ENCODE results near the gene ITGB1BP1. TPM values are rescaled to one million over a fixed set of nuclear protein-coding genes. Genes with fewer than 3 reads are reported as not detected.

The ITGB1BP1 gene
- total and polyA plus RNA-seq, 9 of the 15 experiments (the other 6 are each of a cell fraction or from before 2014, with no cell fraction given): 37.8 to 95.3 (median 50.4) TPM

GRCh38 chr2:9397201-9397600 lies 26.1 kb downstream of the ITGB1BP1 start:
- peaks cover 0 to 15% of the 10 kb centered on the region in 2 experiments; a peak in 2 of 5 replicates for H3K4me1 ChIP-seq (replicated peaks in 1 of 2; ENCODE audit: control insufficient read depth in 2 of 2, insufficient read depth in 2 of 2, low read length in 2 of 2)
- ChIA-PET POLR2A (interaction anchor here (0.6 kb wide), 1 partner anchor 304 kb away, joined by 3 read pairs; no protein-coding TSS in a partner anchor), CTCF (ENCODE audit: low intra/inter-chr PET ratio) (no interaction called here)
- no peaks in the 10 kb centered on the region for H3K79me2 ChIP-seq (ENCODE audit: control insufficient read depth, insufficient read depth, low read length)
- no peak overlapping the region for H3K9ac ChIP-seq (ENCODE audit: insufficient read depth in 1 of 2, low read depth in 2 of 2, low read length in 2 of 2)
- WGBS (ENCODE audit: insufficient coverage, low coverage, missing lambda C conversion rate): 52% methylated on average over 14 of the region's 14 CpGs
- no peak overlapping the region for H3K4me3 ChIP-seq
- H3K27ac ChIP-seq (ENCODE audit: extremely low read depth, low read depth, low read length): no peak overlapping the region
- H3K36me3 ChIP-seq (ENCODE audit: control insufficient read depth, insufficient read depth, low read length): no peaks in the 10 kb centered on the region; the same call in 2 of the 3 replicates
- H3K9me3 ChIP-seq (replicated peaks; ENCODE audit: control insufficient read depth, insufficient read depth, low read depth, low read length): no peaks in the 10 kb centered on the region
- no peak overlapping the region for H3K4me2 ChIP-seq (ENCODE audit: insufficient read depth, low read length)
- no peaks in the 10 kb centered on the region; the same call in 1 of the 2 replicates for H4K20me1 ChIP-seq (replicated peaks; ENCODE audit: control insufficient read depth, insufficient read depth, low read length)
- TF ChIP-seq FOXO4 (CRISPR knock-in tag; IDR thresholded peaks at IDR 0.05) (no peak), ZNF764 (CRISPR knock-in tag; IDR thresholded peaks at IDR 0.05; ENCODE audit: low read depth) (no peak), PKNOX1 (IDR thresholded peaks at IDR 0.05) (no peak)
- H2AFZ ChIP-seq (ENCODE audit: low read depth, low read length): no peak overlapping the region
- no peak for DNase-seq (ENCODE audit: extremely low read depth in 1 of 4, low spot score in 3 of 4)
- no peak for FAIRE-seq
- BruUV-seq (replicated peaks): no TSS peak
- ATAC-seq: no peak
- in situ Hi-C loops (cut with MboI) (no loop called here), intact Hi-C loops (cut with micrococcal nuclease) (no loop called here)
- H3K9me1 ChIP-seq (ENCODE audit: control insufficient read depth, insufficient read depth, low read length): no peaks in the 10 kb centered on the region
- H3K27me3 ChIP-seq (ENCODE audit: control insufficient read depth in 2 of 2, insufficient read depth in 2 of 2, low read length in 2 of 2): no peaks in the 10 kb centered on the region
